GM12873 (cell line): Measurements from ENCODE around the gene OPA3.

ENCODE experiments used
- CTCF ChIP-seq: IDR thresholded peaks from 2 replicates; pipeline ENCODE4 v1.5.1; 2012; ENCODE audit warnings: low read depth, mild to moderate bottlenecking, moderate library complexity, low read length, control low read depth; ENCODE audit not compliant: insufficient read depth; ENCODE audit errors: missing control alignments

OPA3 gene

GRCh38 chr19:45515807-45516401, 68.7 kb downstream of the OPA3 start:
- no peak for TF ChIP-seq CTCF

- TF ChIP-seq CTCF, result no peak
Measured at GRCh38 chr19:45515081-45515624, 69.4 kb downstream of the OPA3 start.

- TF ChIP-seq CTCF, result no peak
Measured at GRCh38 chr19:45514376-45515051, 70.1 kb downstream of the OPA3 start.

GRCh38 chr19:45512881-45513483, 71.6 kb downstream of the OPA3 start:
- TF ChIP-seq CTCF, result no peak

GRCh38 chr19:45511074-45511473, 73.5 kb downstream of the OPA3 start:
- TF ChIP-seq CTCF, result no peak

- TF ChIP-seq CTCF, result no peak
Measured at GRCh38 chr19:45509692-45510015, 74.9 kb downstream of the OPA3 start.

GRCh38 chr19:45508861-45509691, 75.5 kb downstream of the OPA3 start:
- TF ChIP-seq CTCF, result peak; percentile 29
